Measurements from ENCODE around the gene BCL11B.
A peak's percentile ranks its signal among the peaks of the same experiment; 100 is the strongest.

Gene BCL11B

DNA sequence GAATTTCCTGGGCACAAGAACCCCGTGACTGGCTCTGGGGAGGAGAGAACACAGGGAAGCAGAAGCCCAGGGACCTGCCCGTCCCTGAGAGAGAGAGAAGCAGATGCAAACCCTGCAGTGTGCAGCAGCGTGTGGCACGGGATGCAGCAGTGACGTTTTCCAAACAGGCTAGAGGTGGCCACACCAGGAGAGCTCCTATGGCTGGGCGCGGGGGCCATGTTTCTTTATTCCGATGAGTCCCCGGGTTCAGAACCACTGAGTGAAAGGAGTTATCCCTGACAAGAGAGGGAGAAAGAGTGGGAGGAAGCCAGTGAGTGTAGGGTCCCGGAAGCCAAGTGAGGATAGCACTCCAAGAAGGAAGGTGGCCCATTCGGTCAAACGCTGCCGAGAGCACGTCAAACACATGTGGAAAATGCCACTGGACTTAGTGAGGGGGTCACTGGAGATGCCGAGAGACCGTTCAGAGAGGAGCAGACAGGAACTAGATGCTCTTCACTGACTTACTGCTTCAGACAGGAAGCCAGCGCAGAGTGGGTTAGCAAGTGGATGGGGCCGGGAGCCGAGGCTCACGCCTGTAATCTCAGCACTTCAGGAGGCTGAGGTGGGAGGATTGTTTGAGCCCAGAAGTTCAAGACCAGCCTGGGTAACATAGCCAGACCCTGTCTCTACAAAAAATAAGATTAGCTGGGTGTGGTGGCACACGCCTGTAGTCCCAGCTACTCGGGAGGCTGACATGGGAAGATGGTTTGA, 123.0 kb downstream of the BCL11B start:
- H3K4me1 Mint-ChIP-seq: peaks cover 2% of the 10 kb centered on the region
- H3K27me3 Mint-ChIP-seq: peaks cover 13% of the 10 kb centered on the region
- H3K9me3 Mint-ChIP-seq: no peaks in the 10 kb centered on the region
- H3K27ac Mint-ChIP-seq: no peak overlapping the region
- H3K4me3 Mint-ChIP-seq: no peak overlapping the region
- no peak for DNase-seq
- CTCF ChIA-PET: no interaction called here
- no peaks in the 10 kb centered on the region for H3K36me3 Mint-ChIP-seq

DNA sequence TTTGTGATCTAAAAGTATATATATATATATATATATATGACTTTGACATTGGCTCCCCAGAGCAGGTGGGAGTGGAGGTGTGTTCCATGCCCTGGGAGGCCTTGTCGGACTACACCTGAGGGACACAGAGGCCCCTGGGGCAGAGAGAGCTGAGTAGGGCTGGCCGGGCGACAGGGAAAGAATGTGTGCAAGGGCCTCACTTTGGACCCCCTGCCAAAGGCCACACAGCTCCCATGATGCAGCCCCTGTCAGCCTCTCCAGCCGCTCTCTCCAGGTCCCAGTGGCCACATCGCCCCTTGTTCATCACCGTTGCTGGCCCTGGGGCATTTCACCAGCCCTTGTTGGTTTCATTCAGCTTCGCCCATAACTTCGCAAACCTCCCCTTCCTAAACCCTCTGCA, 123.9 kb downstream of the BCL11B start:
- H3K9me3 Mint-ChIP-seq: no peaks in the 10 kb centered on the region
- H3K27me3 Mint-ChIP-seq: peaks cover 13% of the 10 kb centered on the region
- no peak overlapping the region for H3K27ac Mint-ChIP-seq
- no peak for DNase-seq
- CTCF ChIA-PET: no interaction called here
- no peaks in the 10 kb centered on the region for H3K36me3 Mint-ChIP-seq
- no peak overlapping the region for H3K4me3 Mint-ChIP-seq
- H3K4me1 Mint-ChIP-seq: peaks cover 3% of the 10 kb centered on the region

- H3K27ac Mint-ChIP-seq: no peak overlapping the region
- peaks cover 13% of the 10 kb centered on the region for H3K27me3 Mint-ChIP-seq
- H3K4me3 Mint-ChIP-seq: no peak overlapping the region
- CTCF ChIA-PET: no interaction called here
- H3K36me3 Mint-ChIP-seq: no peaks in the 10 kb centered on the region
- peaks cover 3% of the 10 kb centered on the region for H3K4me1 Mint-ChIP-seq
- H3K9me3 Mint-ChIP-seq: no peaks in the 10 kb centered on the region
- no peak for DNase-seq
Measured at GRCh38 chr14:99147366-99147740, 124.6 kb downstream of the BCL11B start.

GRCh38 chr14:99146616-99147365, 125.2 kb downstream of the BCL11B start:
- H3K27ac Mint-ChIP-seq: no peak overlapping the region
- CTCF ChIA-PET: no interaction called here
- H3K9me3 Mint-ChIP-seq: no peaks in the 10 kb centered on the region
- H3K27me3 Mint-ChIP-seq: peaks cover 13% of the 10 kb centered on the region
- no peak for DNase-seq
- no peaks in the 10 kb centered on the region for H3K36me3 Mint-ChIP-seq
- H3K4me1 Mint-ChIP-seq: peaks cover 3% of the 10 kb centered on the region
- no peak overlapping the region for H3K4me3 Mint-ChIP-seq

DNA sequence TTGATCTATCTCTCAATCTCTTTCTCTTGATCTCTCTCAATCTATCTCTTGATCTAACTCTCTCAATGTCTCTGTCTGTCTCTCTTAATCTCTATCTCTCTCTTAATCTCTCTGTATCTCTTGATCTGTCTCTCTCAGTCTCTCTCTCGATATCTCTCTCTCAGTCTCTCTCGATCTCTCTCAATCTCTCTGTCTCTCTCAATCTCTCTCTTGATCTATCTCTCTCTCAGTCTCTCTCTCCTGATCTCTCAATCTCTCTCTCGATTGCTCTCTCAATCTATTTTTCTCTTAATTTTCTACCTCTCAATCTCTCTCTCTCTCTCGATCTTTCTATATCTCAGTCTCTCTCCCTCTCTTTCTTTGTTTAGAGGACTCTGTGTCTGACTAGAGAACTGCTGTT, 126.7 kb downstream of the BCL11B start:
- Mint-ChIP-seq H3K36me3 (no peaks in the 10 kb centered on the region), H3K27ac (no peak overlapping the region), H3K9me3 (no peaks in the 10 kb centered on the region), H3K4me3 (no peak overlapping the region), H3K27me3 (peaks cover 16% of the 10 kb centered on the region), H3K4me1 (peaks cover 3% of the 10 kb centered on the region)
- DNase-seq: no peak
- CTCF ChIA-PET: no interaction called here

DNA sequence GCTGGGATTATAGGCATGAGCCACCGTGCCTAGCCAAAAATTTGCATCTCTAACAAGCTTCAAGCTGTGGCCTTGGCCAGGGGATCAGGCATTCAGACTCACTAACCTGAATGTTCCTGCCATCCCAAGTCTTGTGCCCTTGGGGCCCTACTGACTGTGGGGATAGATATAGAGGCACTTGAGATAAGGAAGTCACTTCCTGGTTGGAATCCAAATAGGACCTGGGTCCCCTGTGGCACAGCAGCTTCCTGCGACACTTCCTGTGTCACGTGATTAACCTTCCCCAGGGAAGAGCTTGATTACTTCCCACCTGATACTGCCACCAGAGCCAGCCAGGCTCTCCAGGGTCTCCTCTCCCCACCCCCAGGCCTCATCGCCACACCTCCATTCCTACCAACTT, 128.2 kb downstream of the BCL11B start:
- H3K36me3 Mint-ChIP-seq: no peaks in the 10 kb centered on the region
- H3K4me3 Mint-ChIP-seq: no peak overlapping the region
- peaks cover 10% of the 10 kb centered on the region for H3K27me3 Mint-ChIP-seq
- no peak for DNase-seq
- peaks cover 3% of the 10 kb centered on the region for H3K4me1 Mint-ChIP-seq
- no peak overlapping the region for H3K27ac Mint-ChIP-seq
- CTCF ChIA-PET: no interaction called here
- H3K9me3 Mint-ChIP-seq: no peaks in the 10 kb centered on the region

GRCh38 chr14:99143126-99143525, 128.9 kb downstream of the BCL11B start:
- Mint-ChIP-seq H3K27me3 (peaks cover 8% of the 10 kb centered on the region), H3K36me3 (no peaks in the 10 kb centered on the region), H3K9me3 (no peaks in the 10 kb centered on the region), H3K4me3 (no peak overlapping the region), H3K4me1 (peaks cover 6% of the 10 kb centered on the region), H3K27ac (no peak overlapping the region)
- CTCF ChIA-PET: no interaction called here
- DNase-seq: no peak

DNA sequence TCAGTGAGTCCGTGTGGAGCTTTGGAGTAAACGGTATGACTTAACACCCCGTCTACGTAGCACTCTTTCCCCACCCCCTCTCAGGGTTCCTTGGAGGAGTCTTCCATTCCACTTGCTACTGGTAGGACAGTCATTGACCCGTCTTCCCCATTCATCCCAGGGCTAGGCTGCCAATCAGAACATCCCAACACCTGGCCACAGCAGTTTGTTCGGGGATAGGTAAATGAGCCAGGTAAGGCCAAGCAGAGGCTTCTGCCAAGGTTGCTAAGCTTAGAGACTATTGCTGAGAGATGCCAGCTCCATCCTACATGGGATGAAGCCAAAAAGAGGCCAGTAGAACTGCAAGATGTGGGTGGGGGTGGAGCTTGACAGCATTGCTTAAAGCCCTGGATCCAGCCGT, 130.8 kb downstream of the BCL11B start:
- H3K4me3 Mint-ChIP-seq: no peak overlapping the region
- peaks cover 9% of the 10 kb centered on the region for H3K4me1 Mint-ChIP-seq
- DNase-seq: no peak
- no peaks in the 10 kb centered on the region for H3K36me3 Mint-ChIP-seq
- no peak overlapping the region for H3K27ac Mint-ChIP-seq
- H3K9me3 Mint-ChIP-seq: no peaks in the 10 kb centered on the region
- H3K27me3 Mint-ChIP-seq: peaks cover 7% of the 10 kb centered on the region
- CTCF ChIA-PET: interaction anchor here (0.6 kb wide), 1 partner anchor 274 kb away, joined by 3 read pairs; no protein-coding TSS in a partner anchor

GRCh38 chr14:99138999-99139865, 132.8 kb downstream of the BCL11B start:
- Mint-ChIP-seq H3K27ac (peak overlapping the region; percentile 68), H3K4me1 (peaks cover 9% of the 10 kb centered on the region), H3K27me3 (peaks cover 7% of the 10 kb centered on the region), H3K4me3 (no peak overlapping the region), H3K36me3 (no peaks in the 10 kb centered on the region), H3K9me3 (no peaks in the 10 kb centered on the region)
- DNase-seq: no peak
- CTCF ChIA-PET: no interaction called here

DNA sequence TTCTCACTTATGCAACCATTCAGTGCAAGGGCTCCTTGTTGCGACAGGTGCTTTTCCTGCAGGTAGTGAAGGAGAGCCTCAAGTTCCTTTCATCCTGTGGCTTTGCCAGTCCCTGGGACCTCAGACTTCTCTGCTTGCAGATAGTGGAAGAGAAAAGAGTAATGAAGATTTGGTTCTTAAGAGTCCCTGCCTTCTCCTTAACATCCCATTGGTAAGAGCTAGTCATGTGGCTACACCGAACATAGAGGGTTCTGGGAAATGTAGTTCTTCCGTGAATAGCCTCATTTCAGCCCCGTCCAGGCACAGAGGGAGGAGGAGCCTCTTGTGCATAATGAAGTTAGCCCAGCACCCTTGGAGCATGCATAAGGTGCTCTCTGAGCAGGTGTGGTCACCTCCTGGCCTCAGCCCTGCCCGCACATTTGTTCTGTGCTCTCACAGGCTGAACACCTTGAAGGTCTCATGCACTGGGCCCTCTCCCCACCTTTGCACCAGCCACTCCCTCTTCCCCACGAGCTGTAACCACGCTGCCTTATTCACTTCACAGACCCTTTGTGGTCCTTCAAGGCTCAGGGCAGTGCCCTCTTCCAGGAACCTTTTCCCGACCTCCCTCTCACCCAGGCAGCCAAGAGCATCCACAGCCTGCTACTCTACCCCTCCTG, 134.0 kb downstream of the BCL11B start:
- no peak for DNase-seq
- Mint-ChIP-seq H3K36me3 (no peaks in the 10 kb centered on the region), H3K4me3 (no peak overlapping the region), H3K9me3 (no peaks in the 10 kb centered on the region), H3K27me3 (peaks cover 7% of the 10 kb centered on the region), H3K4me1 (peaks cover 10% of the 10 kb centered on the region), H3K27ac (no peak overlapping the region)
- CTCF ChIA-PET: no interaction called here

- no peak overlapping the region for H3K27ac Mint-ChIP-seq
- H3K4me1 Mint-ChIP-seq: peaks cover 10% of the 10 kb centered on the region
- H3K9me3 Mint-ChIP-seq: no peaks in the 10 kb centered on the region
- H3K27me3 Mint-ChIP-seq: peaks cover 7% of the 10 kb centered on the region
- no peaks in the 10 kb centered on the region for H3K36me3 Mint-ChIP-seq
- DNase-seq: no peak
- CTCF ChIA-PET: no interaction called here
- no peak overlapping the region for H3K4me3 Mint-ChIP-seq
Measured at GRCh38 chr14:99137001-99137700, 134.8 kb downstream of the BCL11B start.

DNA sequence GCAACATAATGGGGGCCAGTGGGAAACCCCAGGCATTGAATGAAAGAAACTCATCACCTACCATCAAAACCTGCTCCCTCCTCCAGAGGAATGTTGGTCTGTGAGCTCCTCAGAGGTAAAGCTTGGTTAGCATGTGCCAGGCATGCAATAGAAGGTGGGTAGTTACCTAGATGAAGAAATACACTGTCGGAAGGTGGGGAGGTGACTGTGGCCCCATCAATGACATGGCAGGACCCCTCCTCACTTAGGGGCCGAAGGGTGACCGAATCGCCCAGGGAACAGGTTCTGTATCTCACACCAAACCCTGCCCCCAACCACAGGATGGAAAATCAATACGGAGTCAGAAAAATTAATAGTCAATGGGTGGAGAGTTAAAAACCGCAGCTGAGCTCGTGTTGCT, 135.6 kb downstream of the BCL11B start:
- CTCF ChIA-PET: no interaction called here
- H3K27ac Mint-ChIP-seq: no peak overlapping the region
- H3K4me3 Mint-ChIP-seq: no peak overlapping the region

GRCh38 chr14:99136047-99136400, 136.0 kb downstream of the BCL11B start:
- Mint-ChIP-seq H3K36me3 (no peaks in the 10 kb centered on the region), H3K9me3 (no peaks in the 10 kb centered on the region), H3K27me3 (peaks cover 5% of the 10 kb centered on the region), H3K27ac (no peak overlapping the region), H3K4me1 (peaks cover 10% of the 10 kb centered on the region), H3K4me3 (no peak overlapping the region)
- CTCF ChIA-PET: no interaction called here
- no peak for DNase-seq

More for the DNA sequence above, 135.6 kb downstream of the BCL11B start:
- peaks cover 7% of the 10 kb centered on the region for H3K27me3 Mint-ChIP-seq
- H3K9me3 Mint-ChIP-seq: no peaks in the 10 kb centered on the region
- DNase-seq: no peak
- peaks cover 10% of the 10 kb centered on the region for H3K4me1 Mint-ChIP-seq
- no peaks in the 10 kb centered on the region for H3K36me3 Mint-ChIP-seq

All from activated naive CD4-positive, alpha-beta T cell treated with anti-CD3 and anti-CD28 coated beads, Interleukin-2, amount 10 ng/mL, durations not matched to agents 7 days and 5 days (primary cell).